Mucosa of rectum (tissue), 2 donors: ENCODE measurements around the gene NFIA.
"Not testable (repeated sequence)": the region's sequence is repeated elsewhere in the genome, so short reads cannot be mapped to it uniquely, and the experiment has no call there.

ENCODE experiments used
- H3K27ac ChIP-seq, 2 donors: one replicate each; pipeline ENCODE4 v1.7.0; 2013; ENCODE audit warnings: inconsistent platforms in 2 of 2, low read depth in 2 of 2, low read length in 2 of 2
- H3K27me3 ChIP-seq, 2 donors: one replicate each; pipeline ENCODE4 v1.7.0; 2013; ENCODE audit warnings: low read length in 2 of 2; ENCODE audit not compliant: control insufficient read depth in 2 of 2, insufficient read depth in 2 of 2
- H3K36me3 ChIP-seq, 2 donors: one replicate each; pipeline ENCODE4 v1.7.0; 2013; ENCODE audit warnings: low read length in 2 of 2; ENCODE audit not compliant: control insufficient read depth in 2 of 2, insufficient read depth in 2 of 2
- H3K4me1 ChIP-seq, 2 donors: one replicate each; pipeline ENCODE4 v1.7.0; 2013; ENCODE audit warnings: low read length in 2 of 2, mild to moderate bottlenecking in 1 of 2; ENCODE audit not compliant: control insufficient read depth in 2 of 2, insufficient read depth in 2 of 2
- H3K4me3 ChIP-seq, 2 donors: one replicate each; pipeline ENCODE4 v1.7.0; 2013; ENCODE audit warnings: low read length in 2 of 2
- H3K9ac ChIP-seq, 2 donors: one replicate each; pipeline ENCODE4 v1.7.0; 2013; ENCODE audit warnings: low read length in 2 of 2, low read depth in 1 of 2, mild to moderate bottlenecking in 1 of 2
- H3K9me3 ChIP-seq, 2 donors: one replicate each; pipeline ENCODE4 v1.7.0; 2013; ENCODE audit warnings: low read length in 2 of 2; ENCODE audit not compliant: control insufficient read depth in 2 of 2
- donor health status: healthy.
- donor health status: Normal muscosa, but diverticular disease.

NFIA gene

GRCh38 chr1:61125263-61125662 lies 42.9 kb downstream of the NFIA start:
- Histone ChIP-seq H3K27me3 (no peaks in the 10 kb centered on the region), H3K27ac (no peak overlapping the region), H3K36me3 (no peaks in the 10 kb centered on the region), H3K9me3 (no peaks in the 10 kb centered on the region), H3K9ac (no peak overlapping the region), H3K4me3 (no peak overlapping the region), H3K4me1 (no peaks in the 10 kb centered on the region)

- Histone ChIP-seq H3K9ac (no peak overlapping the region), H3K36me3 (no peaks in the 10 kb centered on the region), H3K4me3 (no peak overlapping the region), H3K9me3 (no peaks in the 10 kb centered on the region), H3K4me1 (no peaks in the 10 kb centered on the region), H3K27me3 (no peaks in the 10 kb centered on the region), H3K27ac (no peak overlapping the region)
These were observed 43.5 kb downstream of the NFIA start for GRCh38 chr1:61125895-61126294.

- H3K9me3 ChIP-seq, H3K9ac ChIP-seq, H3K27ac ChIP-seq, H3K36me3 ChIP-seq, H3K4me3 ChIP-seq, H3K27me3 ChIP-seq, H3K4me1 ChIP-seq: not testable (repeated sequence)
These were observed 44.5 kb downstream of the NFIA start for GRCh38 chr1:61126843-61127242.

- H3K9ac ChIP-seq, result no peak overlapping the region
- no peak overlapping the region for H3K4me3 ChIP-seq
- no peaks in the 10 kb centered on the region for H3K27me3 ChIP-seq
- H3K27ac ChIP-seq, result no peak overlapping the region
- no peaks in the 10 kb centered on the region for H3K9me3 ChIP-seq
- H3K4me1 ChIP-seq, result peaks cover 0 to 11% of the 10 kb centered on the region in 2 donors
- no peaks in the 10 kb centered on the region for H3K36me3 ChIP-seq
These were observed 48.1 kb downstream of the NFIA start for GRCh38 chr1:61130338-61131000.

- Histone ChIP-seq H3K27ac (no peak overlapping the region), H3K4me1 (peaks cover 0 to 11% of the 10 kb centered on the region in 2 donors), H3K36me3 (no peaks in the 10 kb centered on the region), H3K27me3 (no peaks in the 10 kb centered on the region), H3K9ac (no peak overlapping the region), H3K4me3 (no peak overlapping the region), H3K9me3 (no peaks in the 10 kb centered on the region)
These were observed 48.9 kb downstream of the NFIA start for GRCh38 chr1:61131248-61131647.

- Histone ChIP-seq H3K4me1 (peaks cover 0 to 11% of the 10 kb centered on the region in 2 donors), H3K9ac (no peak overlapping the region), H3K4me3 (no peak overlapping the region), H3K27ac (peak overlapping the region in 1 of 2 donors; percentile 50), H3K36me3 (no peaks in the 10 kb centered on the region), H3K27me3 (no peaks in the 10 kb centered on the region), H3K9me3 (no peaks in the 10 kb centered on the region)
These were observed 49.4 kb downstream of the NFIA start for GRCh38 chr1:61131716-61132115.

- H3K9me3 ChIP-seq, result no peaks in the 10 kb centered on the region
- H3K36me3 ChIP-seq, result no peaks in the 10 kb centered on the region
- no peaks in the 10 kb centered on the region for H3K27me3 ChIP-seq
- peaks cover 0 to 11% of the 10 kb centered on the region in 2 donors for H3K4me1 ChIP-seq
- no peak overlapping the region for H3K9ac ChIP-seq
- no peak overlapping the region for H3K4me3 ChIP-seq
- peak overlapping the region; percentile 34 to 50 for H3K27ac ChIP-seq
These were observed 49.8 kb downstream of the NFIA start for GRCh38 chr1:61132176-61132638.

GRCh38 chr1:61132645-61133334 lies 50.4 kb downstream of the NFIA start:
- Histone ChIP-seq H3K36me3 (no peaks in the 10 kb centered on the region), H3K9me3 (no peaks in the 10 kb centered on the region), H3K27me3 (no peaks in the 10 kb centered on the region), H3K9ac (no peak overlapping the region), H3K4me3 (no peak overlapping the region), H3K4me1 (peaks cover 0 to 11% of the 10 kb centered on the region in 2 donors), H3K27ac (peak overlapping the region; percentile 34 to 50)

- no peak overlapping the region for H3K27ac ChIP-seq
- peaks cover 0 to 11% of the 10 kb centered on the region in 2 donors for H3K4me1 ChIP-seq
- H3K36me3 ChIP-seq, result no peaks in the 10 kb centered on the region
- H3K9me3 ChIP-seq, result no peaks in the 10 kb centered on the region
- no peak overlapping the region for H3K4me3 ChIP-seq
- H3K9ac ChIP-seq, result no peak overlapping the region
- no peaks in the 10 kb centered on the region for H3K27me3 ChIP-seq
These were observed 51.1 kb downstream of the NFIA start for GRCh38 chr1:61133335-61134019.

- H3K9ac ChIP-seq, result no peak overlapping the region
- H3K36me3 ChIP-seq, result no peaks in the 10 kb centered on the region
- no peaks in the 10 kb centered on the region for H3K27me3 ChIP-seq
- no peak overlapping the region for H3K4me3 ChIP-seq
- H3K4me1 ChIP-seq, result peaks cover 0 to 11% of the 10 kb centered on the region in 2 donors
- H3K27ac ChIP-seq, result no peak overlapping the region
- no peaks in the 10 kb centered on the region for H3K9me3 ChIP-seq
These were observed 52.9 kb downstream of the NFIA start for GRCh38 chr1:61135291-61135690.
